GM12878 (cell line): ENCODE data around the gene MCC.

Experiments used
- BACH1 ChIP-seq: fragments of 450-650 bp; IDR thresholded peaks from 2 replicates; pipeline ENCODE4 v1.6.1; 2017; ENCODE audit warnings: mild to moderate bottlenecking, borderline replicate concordance
- BMI1 ChIP-seq: fragments of 450-650 bp; IDR thresholded peaks from 2 replicates; pipeline ENCODE4 v1.6.1; 2016; ENCODE audit warnings: mild to moderate bottlenecking, moderate library complexity, borderline replicate concordance
- CHD4 ChIP-seq: fragments of 200-600 bp; sonication (generic); IDR thresholded peaks from 2 replicates; pipeline ENCODE4 v1.6.1; 2016; ENCODE audit warnings: mild to moderate bottlenecking
- POLR2A ChIP-seq: IDR thresholded peaks from 2 replicates; pipeline ENCODE4 v1.6.1; 2011; ENCODE audit warnings: low read depth, mild to moderate bottlenecking, low read length
- TCF7 ChIP-seq: IDR thresholded peaks from 2 replicates; pipeline ENCODE4 v1.6.1; 2014; ENCODE audit warnings: antibody characterized with exemption, borderline replicate concordance
- USF2 ChIP-seq: IDR thresholded peaks from 2 replicates; pipeline ENCODE4 v1.6.1; 2011; ENCODE audit warnings: low read depth, low read length, improper control_type of control experiment, borderline replicate concordance
- YBX1 ChIP-seq: fragments of 450-650 bp; IDR thresholded peaks from 2 replicates; pipeline ENCODE4 v1.6.1; 2016; ENCODE audit warnings: antibody characterized with exemption
- ZBTB33 ChIP-seq: fragments of 450-650 bp; IDR thresholded peaks from 2 replicates; pipeline ENCODE4 v1.6.1; 2017; ENCODE audit warnings: mild to moderate bottlenecking
- ZNF384 ChIP-seq: IDR thresholded peaks from 2 replicates; pipeline ENCODE4 v1.6.1; 2012; ENCODE audit warnings: low read depth, mild to moderate bottlenecking, low read length, improper control_type of control experiment, borderline replicate concordance
- TF ChIP-seq, protein P1 (sequence below), 3 experiments: IDR thresholded peaks in 2 of 3; conservative IDR thresholded peaks in 1 of 3; 2 replicates each; pipeline ENCODE4 v1.5.1; 2011; ENCODE audit warnings: low read depth in 3 of 3, low read length in 3 of 3, mild to moderate bottlenecking in 3 of 3, control low read depth in 2 of 3, moderate library complexity in 2 of 3, inconsistent platforms in 1 of 3, mixed read lengths in 1 of 3; ENCODE audit not compliant: control insufficient read depth in 2 of 3, insufficient read depth in 1 of 3; ENCODE audit errors: extremely low read depth in 1 of 3
- TF ChIP-seq, protein P2 (sequence below): IDR thresholded peaks from 2 replicates; pipeline ENCODE4 v1.6.1; 2011; ENCODE audit warnings: borderline replicate concordance, low read depth, mild to moderate bottlenecking, moderate library complexity, mixed read lengths, low read length; ENCODE audit not compliant: insufficient read depth; ENCODE audit errors: extremely low read length
- TF ChIP-seq, protein P3 (sequence below): fragments of 450-650 bp; IDR thresholded peaks from 2 replicates; pipeline ENCODE4 v1.6.1; 2016; ENCODE audit warnings: mild to moderate bottlenecking

GRCh38 chr5:113378081-113378480 is 110.2 kb downstream of the MCC start:
- no peak for TF ChIP-seq TCF7
- TF ChIP-seq, protein P1, sequence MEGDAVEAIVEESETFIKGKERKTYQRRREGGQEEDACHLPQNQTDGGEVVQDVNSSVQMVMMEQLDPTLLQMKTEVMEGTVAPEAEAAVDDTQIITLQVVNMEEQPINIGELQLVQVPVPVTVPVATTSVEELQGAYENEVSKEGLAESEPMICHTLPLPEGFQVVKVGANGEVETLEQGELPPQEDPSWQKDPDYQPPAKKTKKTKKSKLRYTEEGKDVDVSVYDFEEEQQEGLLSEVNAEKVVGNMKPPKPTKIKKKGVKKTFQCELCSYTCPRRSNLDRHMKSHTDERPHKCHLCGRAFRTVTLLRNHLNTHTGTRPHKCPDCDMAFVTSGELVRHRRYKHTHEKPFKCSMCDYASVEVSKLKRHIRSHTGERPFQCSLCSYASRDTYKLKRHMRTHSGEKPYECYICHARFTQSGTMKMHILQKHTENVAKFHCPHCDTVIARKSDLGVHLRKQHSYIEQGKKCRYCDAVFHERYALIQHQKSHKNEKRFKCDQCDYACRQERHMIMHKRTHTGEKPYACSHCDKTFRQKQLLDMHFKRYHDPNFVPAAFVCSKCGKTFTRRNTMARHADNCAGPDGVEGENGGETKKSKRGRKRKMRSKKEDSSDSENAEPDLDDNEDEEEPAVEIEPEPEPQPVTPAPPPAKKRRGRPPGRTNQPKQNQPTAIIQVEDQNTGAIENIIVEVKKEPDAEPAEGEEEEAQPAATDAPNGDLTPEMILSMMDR (IDR thresholded peaks at IDR 0.05 in 2 of 3, conservative IDR thresholded peaks at IDR 0.05 in 1 of 3; ENCODE audit: control insufficient read depth in 2 of 3, extremely low read depth in 1 of 3, insufficient read depth in 1 of 3, low read depth in 3 of 3, low read length in 3 of 3) = no peak
- TF ChIP-seq, protein P2, sequence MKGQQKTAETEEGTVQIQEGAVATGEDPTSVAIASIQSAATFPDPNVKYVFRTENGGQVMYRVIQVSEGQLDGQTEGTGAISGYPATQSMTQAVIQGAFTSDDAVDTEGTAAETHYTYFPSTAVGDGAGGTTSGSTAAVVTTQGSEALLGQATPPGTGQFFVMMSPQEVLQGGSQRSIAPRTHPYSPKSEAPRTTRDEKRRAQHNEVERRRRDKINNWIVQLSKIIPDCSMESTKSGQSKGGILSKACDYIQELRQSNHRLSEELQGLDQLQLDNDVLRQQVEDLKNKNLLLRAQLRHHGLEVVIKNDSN = no peak
- TF ChIP-seq ZNF384 = no peak
- TF ChIP-seq, protein P3, sequence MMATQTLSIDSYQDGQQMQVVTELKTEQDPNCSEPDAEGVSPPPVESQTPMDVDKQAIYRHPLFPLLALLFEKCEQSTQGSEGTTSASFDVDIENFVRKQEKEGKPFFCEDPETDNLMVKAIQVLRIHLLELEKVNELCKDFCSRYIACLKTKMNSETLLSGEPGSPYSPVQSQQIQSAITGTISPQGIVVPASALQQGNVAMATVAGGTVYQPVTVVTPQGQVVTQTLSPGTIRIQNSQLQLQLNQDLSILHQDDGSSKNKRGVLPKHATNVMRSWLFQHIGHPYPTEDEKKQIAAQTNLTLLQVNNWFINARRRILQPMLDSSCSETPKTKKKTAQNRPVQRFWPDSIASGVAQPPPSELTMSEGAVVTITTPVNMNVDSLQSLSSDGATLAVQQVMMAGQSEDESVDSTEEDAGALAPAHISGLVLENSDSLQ = no peak
- no peak for TF ChIP-seq POLR2A
- TF ChIP-seq CHD4 = no peak
- TF ChIP-seq BMI1 = no peak
- no peak for TF ChIP-seq ZBTB33
- TF ChIP-seq BACH1 = no peak
- no peak for TF ChIP-seq USF2
- no peak for TF ChIP-seq YBX1
